SHP77 treated with DMSO at 0.1 percent for 48 hours (cell line): ENCODE results near the gene SCRT2.
A peak's percentile ranks its signal among the peaks of the same experiment; 100 is the strongest.
"Not testable (repeated sequence)": the region's sequence is repeated elsewhere in the genome, so short reads cannot be mapped to it uniquely, and the experiment has no call there.

ENCODE experiments used
- DNase-seq: peaks from one replicate; lab custom pipeline; 2025; lab: John Stamatoyannopoulos, UW

SCRT2 gene

GRCh38 chr20:653110-653589, 22.5 kb downstream of the SCRT2 start, which contains the start of gene SRXN1:
TSS of gene SRXN1 (minus strand) at chr20:653200. CDS start at chr20:653185, 15 bp downstream.
- DNase-seq = peak; percentile 60

- DNase-seq = no peak
Observed at GRCh38 chr20:652615-653109, 22.9 kb downstream of the SCRT2 start.

- no peak for DNase-seq
Observed at GRCh38 chr20:651713-652614, 23.6 kb downstream of the SCRT2 start.

GRCh38 chr20:650954-651353, 24.6 kb downstream of the SCRT2 start:
- DNase-seq = no peak

GRCh38 chr20:650281-650680, 25.3 kb downstream of the SCRT2 start:
- no peak for DNase-seq

GRCh38 chr20:647479-648019, 28.1 kb downstream of the SCRT2 start:
- no peak for DNase-seq

GRCh38 chr20:646868-647233, 28.8 kb downstream of the SCRT2 start:
- no peak for DNase-seq

- DNase-seq = no peak
Observed at GRCh38 chr20:646107-646867, 29.3 kb downstream of the SCRT2 start.

- peak; percentile 68 for DNase-seq
Observed at GRCh38 chr20:645318-646106, 30.1 kb downstream of the SCRT2 start.

GRCh38 chr20:644692-645317, 30.8 kb downstream of the SCRT2 start:
- DNase-seq = no peak

GRCh38 chr20:642398-643174, 33.0 kb downstream of the SCRT2 start:
- DNase-seq = no peak

- DNase-seq = not testable (repeated sequence)
Observed at GRCh38 chr20:642013-642397, 33.6 kb downstream of the SCRT2 start.

- DNase-seq = no peak
Observed at GRCh38 chr20:641516-641875, 34.1 kb downstream of the SCRT2 start.

- DNase-seq = no peak
Observed at GRCh38 chr20:640674-641515, 34.7 kb downstream of the SCRT2 start.

- no peak for DNase-seq
Observed at GRCh38 chr20:638579-638978, 37.0 kb downstream of the SCRT2 start.

GRCh38 chr20:637559-637958, 38.0 kb downstream of the SCRT2 start:
- no peak for DNase-seq

GRCh38 chr20:635893-636338, 39.7 kb downstream of the SCRT2 start:
- no peak for DNase-seq

- no peak for DNase-seq
Observed at GRCh38 chr20:635028-635892, 40.3 kb downstream of the SCRT2 start.
